Hematopoietic multipotent progenitor cell (in vitro differentiated cells): Measurements from ENCODE around the gene TMED9. TPM values are rescaled to one million over a fixed set of nuclear protein-coding genes. Genes with fewer than 3 reads are reported as not detected.
"Not testable (repeated sequence)": the region's sequence is repeated elsewhere in the genome, so short reads cannot be mapped to it uniquely, and the experiment has no call there.

ENCODE experiments used
- DNase-seq, 3 donors: peaks; one replicate each; pipeline ENCODE4 v3.0.0-alpha.2; 2011 to 2015; ENCODE audit warnings: low read depth in 2 of 3, low spot score in 2 of 3
- total RNA-seq: library from RNA; depleted of rRNA; stranded (reverse); fragments of >200 nt; gene quantifications from one replicate; pipeline ENCODE4 v1.2.3, GENCODE V29; 2012

The TMED9 gene
- total RNA-seq, 1 donor, result 67.9 TPM

- no peak for DNase-seq
Observed at GRCh38 chr5:177605078-177605477, 13.1 kb downstream of the TMED9 start.

DNA sequence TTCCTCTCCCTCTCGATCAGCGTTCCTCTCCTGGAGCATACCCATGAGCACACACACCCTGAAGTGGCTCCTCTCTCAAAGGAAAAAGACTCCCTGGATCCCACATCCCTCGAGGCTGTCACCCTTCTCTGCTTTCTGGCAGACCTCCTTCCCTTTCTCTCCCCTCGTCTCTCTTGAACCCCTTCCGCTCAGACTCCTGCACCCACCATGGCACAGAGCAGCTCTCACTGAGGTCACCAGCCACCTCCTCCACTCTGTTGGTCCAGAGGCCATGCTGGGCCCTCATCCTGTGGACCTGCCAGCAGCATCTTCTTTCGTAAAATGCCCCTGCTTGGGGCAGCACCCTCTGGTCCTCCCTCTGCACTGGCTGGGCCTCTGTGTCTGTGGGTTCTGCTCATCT, 13.7 kb downstream of the TMED9 start:
- no peak for DNase-seq

GRCh38 chr5:177606071-177607051, 14.4 kb downstream of the TMED9 start:
- DNase-seq, result no peak

DNA sequence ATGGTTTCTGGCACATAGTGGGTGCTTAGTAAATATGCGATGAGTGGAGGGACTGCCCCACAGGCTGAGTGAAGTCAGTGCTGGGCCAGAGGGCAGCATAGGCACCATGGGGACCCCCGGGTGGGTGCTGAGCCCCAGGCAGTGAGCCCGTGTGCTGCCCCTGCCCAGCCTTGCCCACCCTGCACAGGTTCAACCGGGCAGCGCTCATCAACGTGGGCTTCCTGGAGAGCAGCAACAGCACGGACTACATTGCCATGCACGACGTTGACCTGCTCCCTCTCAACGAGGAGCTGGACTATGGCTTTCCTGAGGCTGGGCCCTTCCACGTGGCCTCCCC, 15.1 kb downstream of the TMED9 start:
- no peak for DNase-seq

GRCh38 chr5:177607452-177608192, 15.6 kb downstream of the TMED9 start:
- DNase-seq, result peak in 2 of 3 donors; percentile 68 to 77

GRCh38 chr5:177608243-177609075, 16.5 kb downstream of the TMED9 start:
- DNase-seq, result no peak

- no peak for DNase-seq
Observed at GRCh38 chr5:177609076-177610059, 17.4 kb downstream of the TMED9 start.

DNA sequence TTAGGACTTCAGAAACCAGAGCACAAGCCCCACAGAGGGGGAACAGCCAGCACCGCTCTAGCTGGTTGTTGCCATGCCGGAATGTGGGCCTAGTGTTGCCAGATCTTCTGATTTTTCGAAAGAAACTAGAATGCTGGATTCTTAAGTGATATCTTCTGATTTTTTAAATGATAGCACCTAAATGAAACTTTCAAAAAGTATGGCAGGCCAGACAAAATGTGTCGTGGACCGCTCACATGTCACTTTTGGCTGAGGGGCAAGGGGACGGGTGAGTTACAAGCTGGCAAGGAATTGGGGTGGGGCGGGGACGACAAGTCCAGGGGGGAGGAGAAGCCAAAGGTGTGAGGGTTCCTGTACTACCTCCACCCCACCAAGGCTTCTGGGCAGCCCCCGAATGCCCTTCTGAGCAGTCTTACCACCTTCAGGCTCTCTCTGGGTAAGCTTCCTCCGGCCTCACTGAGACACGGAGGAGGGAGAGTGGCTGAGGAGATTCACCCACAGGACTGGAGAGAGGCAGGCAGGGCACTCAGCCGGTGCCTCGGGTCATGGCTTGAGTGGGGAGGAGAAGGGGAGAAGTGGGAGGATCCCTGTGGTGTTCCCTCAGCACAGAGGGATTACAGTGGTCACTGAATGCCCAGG, 18.2 kb downstream of the TMED9 start:
- DNase-seq, result no peak

- no peak for DNase-seq
Observed at GRCh38 chr5:177610770-177611445, 18.9 kb downstream of the TMED9 start.

DNA sequence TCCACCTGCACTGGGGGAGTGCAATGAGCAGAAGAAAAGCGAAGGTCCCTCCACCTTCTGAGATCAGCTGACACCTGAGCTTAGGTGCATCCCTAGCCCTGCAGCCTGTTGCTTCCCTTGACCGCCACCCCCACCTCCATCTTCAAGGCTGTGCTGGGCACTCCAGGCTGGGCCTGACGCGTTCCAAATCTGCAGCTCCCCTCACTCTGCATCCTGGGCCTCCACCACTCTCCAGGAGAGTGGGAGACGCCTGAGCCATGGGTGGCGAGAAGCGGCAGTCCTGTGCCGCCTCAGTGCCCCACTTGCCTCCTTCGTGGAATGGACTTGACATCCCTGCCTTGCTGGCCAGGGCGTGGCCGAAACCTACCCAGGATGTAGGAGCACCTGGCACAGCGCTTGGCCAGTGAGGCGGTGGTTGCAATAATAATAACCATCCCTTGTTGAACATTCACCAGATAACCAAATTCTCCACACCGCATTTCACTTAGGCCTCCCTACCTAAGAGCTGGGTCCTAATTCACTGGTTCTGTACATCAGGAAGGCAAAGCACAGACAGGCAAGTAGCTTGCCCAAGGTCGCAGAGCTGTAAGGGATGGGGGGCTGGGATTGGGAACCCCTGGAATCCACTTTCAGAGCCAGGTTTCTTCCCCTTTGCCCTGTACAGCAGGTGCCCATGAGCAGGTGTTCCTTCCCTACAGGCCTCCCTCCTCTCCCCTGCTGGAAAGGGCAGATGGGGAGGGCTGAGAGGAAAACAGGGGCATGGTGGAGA, 19.6 kb downstream of the TMED9 start:
- DNase-seq, result no peak

DNA sequence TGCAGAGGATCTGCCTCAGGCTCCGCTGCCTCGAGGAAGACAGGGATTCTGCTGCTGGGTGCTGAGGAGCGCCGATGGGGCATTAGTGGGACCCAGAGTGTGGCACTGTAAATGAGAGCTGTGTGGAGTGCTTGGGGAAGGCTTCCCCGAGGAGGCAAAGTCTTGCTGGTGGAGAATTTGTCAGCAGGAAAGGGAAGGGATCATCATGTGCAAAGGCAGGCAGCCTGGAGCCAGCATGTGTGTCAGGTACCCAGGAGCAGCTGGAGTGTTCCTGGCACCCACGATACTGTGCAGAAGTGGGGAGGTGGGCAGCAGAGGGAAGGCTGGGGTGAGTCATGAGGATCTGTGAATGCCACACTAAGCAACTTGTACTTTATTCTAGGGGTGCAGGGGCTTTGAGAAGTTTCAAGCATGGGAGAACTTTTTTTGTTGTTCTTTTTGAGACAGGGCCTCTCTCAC, 20.2 kb downstream of the TMED9 start:
- no peak for DNase-seq

GRCh38 chr5:177620560-177620959, 28.6 kb downstream of the TMED9 start:
- no peak for DNase-seq

- DNase-seq, result not testable (repeated sequence)
Observed at GRCh38 chr5:177624172-177624571, 32.2 kb downstream of the TMED9 start.

GRCh38 chr5:177630186-177630585, 38.2 kb downstream of the TMED9 start:
- not testable (repeated sequence) for DNase-seq

DNA sequence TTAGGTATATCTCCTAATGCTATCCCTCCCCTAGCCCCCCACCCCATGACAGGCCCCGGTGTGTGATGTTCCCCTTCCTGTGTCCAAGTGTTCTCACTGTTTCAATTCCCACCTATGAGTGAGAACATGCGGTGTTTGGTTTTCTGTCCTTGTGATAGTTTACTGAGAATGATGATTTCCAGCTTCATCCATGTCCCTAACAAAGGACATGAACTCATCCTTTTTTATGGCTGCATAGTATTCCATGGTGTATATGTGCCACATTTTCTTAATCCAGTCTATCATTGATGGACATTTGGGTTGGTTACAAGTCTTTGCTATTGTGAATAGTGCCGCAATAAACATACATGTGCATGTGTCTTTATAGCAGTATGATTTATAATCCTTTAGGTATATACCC, 42.9 kb downstream of the TMED9 start:
- DNase-seq, result not testable (repeated sequence)

DNA sequence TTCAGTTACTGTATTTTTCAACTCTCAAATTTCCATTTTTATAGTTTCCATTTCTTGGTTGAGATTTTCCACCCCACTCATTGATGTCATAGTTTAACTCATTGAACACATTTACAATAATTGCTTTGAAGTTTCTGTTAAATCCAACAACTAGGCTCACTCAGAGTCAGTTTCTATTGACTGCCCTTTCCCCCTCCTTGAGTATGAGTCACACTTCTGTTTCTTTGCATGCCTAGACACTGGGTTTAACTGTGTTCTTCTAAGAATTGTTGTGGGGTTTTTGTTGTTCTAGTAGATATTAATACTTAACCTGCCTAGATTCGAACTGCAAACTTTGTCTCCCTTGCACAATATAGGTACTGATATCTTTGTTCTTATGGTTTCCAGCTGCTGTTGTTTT, 53.5 kb downstream of the TMED9 start:
- not testable (repeated sequence) for DNase-seq
